IMR-90 (cell line): Measurements from ENCODE around the gene FAM78A. TPM values are rescaled to one million over a fixed set of nuclear protein-coding genes. Genes with fewer than 3 reads are reported as not detected.

Experiments
- ATAC-seq: fragments of 200-7000 bp; cut with Tn5 transposase; 2 replicates; pipeline ENCODE4 v1.9.1; 2020; ENCODE audit warnings: low read depth, mild to moderate bottlenecking, moderate library complexity
- BruUV-seq: library from RNA; stranded (reverse); fragments of 400-500 nt; replicated peaks from 2 replicates; lab custom pipeline; 2021; lab: Mats Ljungman, UMichigan
- CTCF ChIA-PET: fragments of 300-600 bp; formaldehyde crosslinking; extraction: SDS; loops from one replicate; lab custom pipeline; 2021; ENCODE audit warnings: antibody characterized with exemption; lab: Yijun Ruan, JAX
- POLR2A ChIA-PET: fragments of 300-600 bp; sonication (Branson Sonifier 250); formaldehyde crosslinking; loops from one replicate; lab custom pipeline; 2022; ENCODE audit warnings: antibody characterized with exemption; ENCODE audit not compliant: unreplicated experiment; lab: Charles Lee
- DNase-seq: peaks from one replicate; pipeline ENCODE4 v3.0.0; 2013
- H2AFZ ChIP-seq: replicated peaks from 2 replicates; pipeline ENCODE3; 2013; ENCODE audit warnings: low read length, mild to moderate bottlenecking; ENCODE audit not compliant: poor library complexity
- H2AK5ac ChIP-seq: 2 replicates; pipeline ENCODE4 v1.6.1; 2013; ENCODE audit warnings: low read depth, low read length, inconsistent platforms
- H2AK9ac ChIP-seq: replicated peaks from 2 replicates; pipeline ENCODE3; 2013; ENCODE audit warnings: mild to moderate bottlenecking, low read depth, low read length, moderate library complexity; ENCODE audit not compliant: poor library complexity
- H2BK120ac ChIP-seq: 2 replicates; pipeline ENCODE4 v1.6.1; 2013; ENCODE audit warnings: low read depth, low read length, inconsistent platforms
- H2BK15ac ChIP-seq: 3 replicates; pipeline ENCODE4 v1.6.1; 2013; ENCODE audit warnings: low read depth, low read length, inconsistent platforms
- H2BK20ac ChIP-seq: 2 replicates; pipeline ENCODE4 v1.6.1; 2013; ENCODE audit warnings: low read depth, mild to moderate bottlenecking, inconsistent platforms, low read length, moderate library complexity
- H2BK5ac ChIP-seq: 2 replicates; pipeline ENCODE4 v1.6.1; 2013; ENCODE audit warnings: mild to moderate bottlenecking, low read depth, low read length, inconsistent platforms; ENCODE audit not compliant: poor library complexity, severe bottlenecking
- H3K14ac ChIP-seq: replicated peaks from 2 replicates; pipeline ENCODE4 v1.6.1; 2013; ENCODE audit warnings: low read depth, low read length, inconsistent platforms
- H3K18ac ChIP-seq: 2 replicates; pipeline ENCODE4 v1.6.1; 2013; ENCODE audit warnings: low read depth, low read length, control low read depth
- H3K23ac ChIP-seq: 2 replicates; pipeline ENCODE4 v1.6.1; 2013; ENCODE audit warnings: low read depth, low read length, inconsistent platforms
- H3K27ac ChIP-seq: 2 replicates; pipeline ENCODE4 v1.5.1; 2013; ENCODE audit warnings: mild to moderate bottlenecking, control low read depth, low read length; ENCODE audit not compliant: insufficient read depth
- H3K27me3 ChIP-seq: 2 replicates; pipeline ENCODE4 v1.6.1; 2013; ENCODE audit warnings: low read length; ENCODE audit not compliant: control insufficient read depth, insufficient read depth
- H3K36me3 ChIP-seq: 2 replicates; pipeline ENCODE4 v1.6.1; 2013; ENCODE audit warnings: low read length, mixed read lengths; ENCODE audit not compliant: control insufficient read depth, insufficient read depth
- H3K4ac ChIP-seq: 2 replicates; pipeline ENCODE4 v1.6.1; 2013; ENCODE audit warnings: low read depth, low read length, inconsistent platforms
- H3K4me1 ChIP-seq: 2 replicates; pipeline ENCODE4 v1.6.1; 2013; ENCODE audit warnings: low read length, mixed read lengths; ENCODE audit not compliant: control insufficient read depth, insufficient read depth
- H3K4me2 ChIP-seq: 2 replicates; pipeline ENCODE4 v1.6.1; 2013; ENCODE audit warnings: low read depth, mild to moderate bottlenecking, control low read depth, low read length, moderate library complexity
- H3K4me3 ChIP-seq: 2 replicates; pipeline ENCODE4 v1.5.1; 2013; ENCODE audit warnings: low read depth, mild to moderate bottlenecking, control low read depth, low read length, moderate library complexity; ENCODE audit not compliant: insufficient read depth
- H3K56ac ChIP-seq: 2 replicates; pipeline ENCODE4 v1.6.1; 2013; ENCODE audit warnings: low read length, inconsistent platforms; ENCODE audit not compliant: insufficient read depth; ENCODE audit errors: extremely low read depth
- H3K79me1 ChIP-seq, 2 experiments: 2 replicates each; pipeline ENCODE4 v1.6.1; 2013; ENCODE audit warnings: low read length in 2 of 2, inconsistent platforms in 1 of 2, low read depth in 1 of 2
- H3K9ac ChIP-seq: 2 replicates; pipeline ENCODE4 v1.6.1; 2013; ENCODE audit warnings: low read depth, low read length, control low read depth
- H3K9me1 ChIP-seq: 2 replicates; pipeline ENCODE4 v1.6.1; 2013; ENCODE audit warnings: low read length, inconsistent platforms; ENCODE audit not compliant: insufficient read depth
- H3K9me3 ChIP-seq: 2 replicates; pipeline ENCODE4 v1.6.1; 2013; ENCODE audit warnings: low read length; ENCODE audit not compliant: control insufficient read depth, insufficient read depth
- H4K20me1 ChIP-seq: 2 replicates; pipeline ENCODE4 v1.6.1; 2013; ENCODE audit warnings: low read length, inconsistent platforms; ENCODE audit not compliant: insufficient read depth
- H4K5ac ChIP-seq: 2 replicates; pipeline ENCODE4 v1.6.1; 2013; ENCODE audit warnings: mild to moderate bottlenecking, low read depth, low read length, control low read depth
- H4K8ac ChIP-seq, 2 experiments: 2 replicates each; pipeline ENCODE4 v1.6.1; 2013; ENCODE audit warnings: low read depth in 2 of 2, low read length in 2 of 2, control low read depth in 1 of 2, inconsistent platforms in 1 of 2
- H4K91ac ChIP-seq: 2 replicates; pipeline ENCODE4 v1.6.1; 2013; ENCODE audit warnings: low read depth, low read length, inconsistent platforms; ENCODE audit not compliant: insufficient read depth
- BHLHE40 ChIP-seq: fragments of 150-350 bp; IDR thresholded peaks from 2 replicates; pipeline ENCODE4 v1.6.1; 2016; ENCODE audit warnings: mild to moderate bottlenecking, low read depth, low read length
- CEBPB ChIP-seq: IDR thresholded peaks from 2 replicates; pipeline ENCODE4 v1.6.1; 2012; ENCODE audit warnings: low read depth, low read length, improper control_type of control experiment
- FOS ChIP-seq: fragments of 150-350 bp; IDR thresholded peaks from 2 replicates; pipeline ENCODE4 v1.6.1; 2016; ENCODE audit warnings: low read depth, low read length
- MXI1 ChIP-seq: IDR thresholded peaks from 2 replicates; pipeline ENCODE4 v1.6.1; 2012; ENCODE audit warnings: low read depth, mild to moderate bottlenecking, low read length, moderate library complexity, borderline replicate concordance
- NFE2L2 ChIP-seq: fragments of 150-350 bp; IDR thresholded peaks from 2 replicates; pipeline ENCODE4 v1.6.1; 2016; ENCODE audit warnings: low read depth, mild to moderate bottlenecking, low read length
- POLR2A ChIP-seq: IDR thresholded peaks from 2 replicates; pipeline ENCODE4 v1.6.1; 2012; ENCODE audit warnings: mild to moderate bottlenecking, low read depth, low read length
- RAD21 ChIP-seq: IDR thresholded peaks from 2 replicates; pipeline ENCODE4 v1.6.1; 2012; ENCODE audit warnings: low read length, improper control_type of control experiment
- RCOR1 ChIP-seq: IDR thresholded peaks from 2 replicates; pipeline ENCODE4 v1.6.1; 2012; ENCODE audit warnings: mild to moderate bottlenecking, low read length, improper control_type of control experiment; ENCODE audit not compliant: insufficient replicate concordance
- RFX5 ChIP-seq: IDR thresholded peaks from 2 replicates; pipeline ENCODE4 v1.8.0; 2012; ENCODE audit warnings: low read depth, mild to moderate bottlenecking, low read length, moderate library complexity
- SMC3 ChIP-seq: fragments of 150-350 bp; IDR thresholded peaks from 2 replicates; pipeline ENCODE4 v1.6.1; 2016; ENCODE audit warnings: low read depth, mild to moderate bottlenecking, antibody characterized with exemption, low read length, moderate library complexity
- WGBS, 2 experiments: methylation state at CpG; one replicate each; pipeline versions ENCODE4 v1.1.5 to v1.1.7; 2013; ENCODE audit warnings: missing lambda C conversion rate in 2 of 2; ENCODE audit not compliant: insufficient read length in 1 of 2; ENCODE audit errors: extremely low coverage in 2 of 2; 5-methylcytosine and 5-hydroxymethylcytosine counted together
- dilution Hi-C: fragments of 300-500 bp; cut with HindIII; formaldehyde crosslinking; loops from one replicate; pipeline ENCODE4 v1.14.3; 2018; ENCODE audit warnings: low sequenced_read_pairs; ENCODE audit not compliant: unreplicated experiment
- in situ Hi-C: fragments of 300-500 bp; cut with MboI; formaldehyde crosslinking; loops from 3 replicates; pipeline ENCODE4 v1.14.3; 2019; ENCODE audit warnings: low sequenced_read_pairs, inconsistent platforms, mixed read lengths
- intact Hi-C: fragments of 100-400 bp; cut with micrococcal nuclease; formaldehyde crosslinking; loops from 2 replicates; pipeline ENCODE4 v1.10.0; 2022
- polyA plus RNA-seq, 3 experiments: library from polyadenylated mRNA; depleted of rRNA; stranded (reverse); fragments of >200 nt; gene quantifications; 2 replicates each; pipeline ENCODE4 v1.2.3, GENCODE V29; 2012; ENCODE audit warnings: low replicate concordance in 1 of 3
- total RNA-seq: library from RNA; depleted of rRNA; stranded (reverse); fragments of >200 nt; gene quantifications from 2 replicates; pipeline ENCODE4 v1.2.3, GENCODE V29; 2012

FAM78A gene
- total and polyA plus RNA-seq, 2 of the 4 experiments (the other 2 are of a cell fraction), result 0.18 to 0.27 TPM

DNA sequence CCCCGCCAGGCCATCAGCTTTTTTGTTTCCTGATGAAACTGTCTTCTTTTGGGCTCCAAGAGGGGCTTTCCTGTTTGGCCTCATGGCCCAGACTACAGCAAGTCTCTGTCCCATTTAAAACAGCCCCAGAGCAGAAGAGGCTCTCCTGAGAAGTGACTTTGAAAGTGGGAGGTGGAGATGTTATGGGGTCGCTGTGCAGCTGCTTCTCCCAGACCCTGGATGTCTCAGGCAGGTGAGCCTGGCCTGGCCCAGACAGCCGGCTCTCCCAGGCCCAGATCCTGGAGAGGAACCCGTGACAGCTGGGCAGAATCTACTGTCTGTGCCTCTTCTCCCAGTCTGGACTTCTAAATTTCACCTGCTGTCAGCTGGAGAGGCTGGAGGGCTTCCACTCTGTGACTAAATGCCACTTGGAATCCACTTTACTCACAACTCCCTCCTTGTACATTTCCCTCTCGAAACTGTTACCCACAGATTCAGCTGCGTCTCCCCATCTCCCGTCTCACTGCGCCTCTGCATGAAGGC is 20.6 kb downstream of the FAM78A start:
- H3K27me3 ChIP-seq, result no peaks in the 10 kb centered on the region
- peak; percentile 12 for ATAC-seq
- peaks cover 10% of the 10 kb centered on the region for H3K4me1 ChIP-seq
- H2AK9ac ChIP-seq, result peak overlapping the region; percentile 91
- H4K20me1 ChIP-seq, result no peaks in the 10 kb centered on the region
- no TSS peak for BruUV-seq
- H3K14ac ChIP-seq, result peak overlapping the region; percentile 26
- H2BK20ac ChIP-seq, result peak overlapping the region; percentile 71
- no peaks in the 10 kb centered on the region for H3K36me3 ChIP-seq
- ChIA-PET CTCF (interaction anchor here (0.5 to 0.6 kb wide), 2 partner anchors 13 to 66 kb away, joined by 3 read pairs; no protein-coding TSS in a partner anchor), POLR2A (interaction anchor here (0.6 to 1.2 kb wide), 3 partner anchors 23 to 1414 kb away, joined by 3 read pairs; no protein-coding TSS in a partner anchor)
- H2AFZ ChIP-seq, result peak overlapping the region; percentile 95
- H3K79me1 ChIP-seq, result 0 out of 4 replicates have a peak, but pooled peaks cover 0 to 2% of the 10 kb centered on the region in 2 experiments
- peak overlapping the region; percentile 98 for H2BK120ac ChIP-seq
- no peak overlapping the region for H3K9ac ChIP-seq
- intact Hi-C loops (no loop called here), dilution Hi-C loops (no loop called here), in situ Hi-C loops (no loop called here)
- DNase-seq, result no peak
- H3K9me3 ChIP-seq, result no peaks in the 10 kb centered on the region
- peak overlapping the region; percentile 46; the same call in 1 of the 2 replicates for H3K56ac ChIP-seq
- H3K4ac ChIP-seq, result peak overlapping the region; percentile 100
- peak overlapping the region; percentile 94 for H2AK5ac ChIP-seq
- H4K5ac ChIP-seq, result peak overlapping the region; percentile 72
- H3K4me3 ChIP-seq, result no peak overlapping the region
- H2BK15ac ChIP-seq, result peak overlapping the region; percentile 30; the same call in 2 of the 3 replicates
- peak overlapping the region; percentile 89 to 94; a peak in 3 of 4 replicates for H4K8ac ChIP-seq
- TF ChIP-seq FOS (no peak), RFX5 (no peak), BHLHE40 (no peak), MXI1 (no peak), RCOR1 (no peak), RAD21 (no peak), CEBPB (no peak), POLR2A (no peak), NFE2L2 (no peak), SMC3 (no peak)
- no peak overlapping the region for H3K4me2 ChIP-seq
- peak overlapping the region; percentile 98 for H4K91ac ChIP-seq
- peak overlapping the region; percentile 25 for H2BK5ac ChIP-seq
- H3K9me1 ChIP-seq, result peaks cover 6% of the 10 kb centered on the region; the same call in 1 of the 2 replicates
- WGBS, 2 experiments, result 88% methylated on average over 7 of the region's 8 CpGs; no CpG with 5 or more reads in 1 of the 2 experiments
- peak overlapping the region; percentile 48 for H3K27ac ChIP-seq
- H3K23ac ChIP-seq, result 0 out of 2 replicates have a peak overlapping the region, but pooled peaks have one; percentile 14
- H3K18ac ChIP-seq, result peak overlapping the region; percentile 46
